HEK293 (cell line): ENCODE results near the gene MGA.
A peak's percentile ranks its signal among the peaks of the same experiment; 100 is the strongest.

Source experiments
- AEBP2 ChIP-seq: fragments of 450-650 bp; formaldehyde crosslinking; IDR thresholded peaks from 2 replicates; pipeline ENCODE4 v1.5.1; 2016; ENCODE audit warnings: missing biosample characterization, missing genetic modification characterization, borderline replicate concordance
- GLI4 ChIP-seq: fragments of 450-650 bp; formaldehyde crosslinking; IDR thresholded peaks from 2 replicates; pipeline ENCODE4 v1.5.1; 2016; ENCODE audit warnings: missing biosample characterization, missing genetic modification characterization
- GLIS1 ChIP-seq: fragments of 450-650 bp; formaldehyde crosslinking; IDR thresholded peaks from 2 replicates; pipeline ENCODE4 v1.5.1; 2016; ENCODE audit warnings: missing biosample characterization, missing genetic modification characterization
- HOXD13 ChIP-seq: sonication (generic); formaldehyde crosslinking; IDR thresholded peaks from 2 replicates; pipeline ENCODE4 v1.8.0; 2022; ENCODE audit warnings: missing genetic modification reagents, borderline replicate concordance
- KLF1 ChIP-seq: fragments of 450-650 bp; formaldehyde crosslinking; IDR thresholded peaks from 2 replicates; pipeline ENCODE4 v1.5.1; 2016; ENCODE audit warnings: missing biosample characterization, missing genetic modification characterization
- KLF9 ChIP-seq: fragments of 450-650 bp; formaldehyde crosslinking; IDR thresholded peaks from 2 replicates; pipeline ENCODE4 v1.5.1; 2016; ENCODE audit warnings: missing biosample characterization, missing genetic modification characterization, low read depth
- PATZ1 ChIP-seq: fragments of 450-650 bp; formaldehyde crosslinking; IDR thresholded peaks from 2 replicates; pipeline ENCODE4 v1.5.1; 2016; ENCODE audit warnings: missing biosample characterization, missing genetic modification characterization
- PBX3 ChIP-seq: sonication (generic); formaldehyde crosslinking; IDR thresholded peaks from 2 replicates; pipeline ENCODE4 v1.8.1; 2022; ENCODE audit warnings: mild to moderate bottlenecking, moderate library complexity, missing genetic modification reagents
- PRDM4 ChIP-seq: fragments of 450-650 bp; formaldehyde crosslinking; IDR thresholded peaks from 2 replicates; pipeline ENCODE4 v1.5.1; 2017; ENCODE audit warnings: missing biosample characterization, missing genetic modification characterization
- SETDB1 ChIP-seq: IDR thresholded peaks from one replicate; pipeline ENCODE4 v1.6.1; 2017; ENCODE audit warnings: mild to moderate bottlenecking, low read length, moderate library complexity, mixed read lengths; ENCODE audit not compliant: insufficient read length
- SP7 ChIP-seq: fragments of 450-650 bp; formaldehyde crosslinking; IDR thresholded peaks from 2 replicates; pipeline ENCODE4 v1.5.1; 2016; ENCODE audit warnings: missing biosample characterization, missing genetic modification characterization
- ZBTB26 ChIP-seq: fragments of 450-650 bp; formaldehyde crosslinking; optimal IDR thresholded peaks from 2 replicates; pipeline ENCODE3; 2016; ENCODE audit warnings: missing biosample characterization, mild to moderate bottlenecking, missing genetic modification characterization
- ZFHX2 ChIP-seq: fragments of 450-650 bp; formaldehyde crosslinking; conservative IDR thresholded peaks from 2 replicates; pipeline ENCODE4 v1.5.1; 2016; ENCODE audit warnings: missing biosample characterization, missing genetic modification characterization
- ZFP69B ChIP-seq: fragments of 450-650 bp; formaldehyde crosslinking; IDR thresholded peaks from 2 replicates; pipeline ENCODE4 v1.5.1; 2016; ENCODE audit warnings: missing biosample characterization, missing genetic modification characterization
- ZIC2 ChIP-seq: fragments of 450-650 bp; formaldehyde crosslinking; IDR thresholded peaks from 2 replicates; pipeline ENCODE4 v1.5.1; 2016; ENCODE audit warnings: missing biosample characterization, missing genetic modification characterization
- ZNF19 ChIP-seq: fragments of 450-650 bp; formaldehyde crosslinking; IDR thresholded peaks from 2 replicates; pipeline ENCODE4; 2016; ENCODE audit warnings: missing biosample characterization, missing genetic modification characterization, low read depth
- ZNF2 ChIP-seq: fragments of 450-650 bp; formaldehyde crosslinking; IDR thresholded peaks from 2 replicates; pipeline ENCODE4 v1.5.1; 2016; ENCODE audit warnings: missing biosample characterization, missing genetic modification characterization
- ZNF335 ChIP-seq: fragments of 450-650 bp; formaldehyde crosslinking; conservative IDR thresholded peaks from 2 replicates; pipeline ENCODE4 v1.5.1; 2016; ENCODE audit warnings: missing biosample characterization, missing genetic modification characterization
- ZNF350 ChIP-seq: fragments of 450-650 bp; formaldehyde crosslinking; IDR thresholded peaks from 2 replicates; pipeline ENCODE4 v1.5.0; 2017; ENCODE audit warnings: missing biosample characterization, mild to moderate bottlenecking, missing genetic modification characterization
- ZNF48 ChIP-seq: fragments of 450-650 bp; formaldehyde crosslinking; IDR thresholded peaks from 2 replicates; pipeline ENCODE4 v1.5.1; 2016; ENCODE audit warnings: missing biosample characterization, missing genetic modification characterization
- ZNF558 ChIP-seq: fragments of 450-650 bp; formaldehyde crosslinking; IDR thresholded peaks from 2 replicates; pipeline ENCODE4 v1.5.1; 2016; ENCODE audit warnings: missing biosample characterization, missing genetic modification characterization
- ZNF600 ChIP-seq: fragments of 450-650 bp; formaldehyde crosslinking; IDR thresholded peaks from 2 replicates; pipeline ENCODE4 v1.5.1; 2016; ENCODE audit warnings: missing biosample characterization, missing genetic modification characterization
- ZNF629 ChIP-seq: fragments of 450-650 bp; formaldehyde crosslinking; IDR thresholded peaks from 2 replicates; pipeline ENCODE4 v1.5.1; 2017; ENCODE audit warnings: missing biosample characterization, missing genetic modification characterization
- ZNF645 ChIP-seq: fragments of 450-650 bp; formaldehyde crosslinking; IDR thresholded peaks from 2 replicates; pipeline ENCODE4; 2016; ENCODE audit warnings: missing biosample characterization, missing genetic modification characterization
- ZNF660 ChIP-seq: fragments of 450-650 bp; IDR thresholded peaks from 2 replicates; pipeline ENCODE4 v1.5.1; 2018; ENCODE audit warnings: missing biosample characterization, mild to moderate bottlenecking, missing genetic modification characterization
- ZNF664 ChIP-seq: fragments of 450-650 bp; formaldehyde crosslinking; IDR thresholded peaks from 2 replicates; pipeline ENCODE4 v1.5.1; 2016; ENCODE audit warnings: missing biosample characterization, missing genetic modification characterization
- ZNF707 ChIP-seq: fragments of 450-650 bp; formaldehyde crosslinking; IDR thresholded peaks from 2 replicates; pipeline ENCODE4 v1.5.1; 2016; ENCODE audit warnings: missing biosample characterization, missing genetic modification characterization
- ZNF76 ChIP-seq: fragments of 450-650 bp; formaldehyde crosslinking; IDR thresholded peaks from 2 replicates; pipeline ENCODE4; 2016; ENCODE audit warnings: low read depth, missing biosample characterization, missing genetic modification characterization, borderline replicate concordance
- ZNF777 ChIP-seq: fragments of 450-650 bp; formaldehyde crosslinking; IDR thresholded peaks from 2 replicates; pipeline ENCODE4 v1.5.1; 2017; ENCODE audit warnings: missing biosample characterization, missing genetic modification characterization, borderline replicate concordance
- ZSCAN30 ChIP-seq: fragments of 450-650 bp; IDR thresholded peaks from 2 replicates; pipeline ENCODE4 v1.5.1; 2018; ENCODE audit warnings: missing biosample characterization, mild to moderate bottlenecking, missing genetic modification characterization, moderate library complexity

Gene MGA

GRCh38 chr15:41621200-41622193, 38.7 kb upstream of the MGA start (continued):
- TF ChIP-seq AEBP2 (0 out of 2 replicates have a peak, but pooled peaks have one; percentile 6), ZIC2 (tag by site-specific recombination) (peak; percentile 73), ZBTB26 (peak; percentile 78), ZNF48 (tag by site-specific recombination) (no peak), ZSCAN30 (tag by site-specific recombination) (peak; percentile 82), ZNF76 (tag by site-specific recombination) (peak; percentile 97), ZNF335 (tag by site-specific recombination) (peak; percentile 87), ZNF664 (tag by site-specific recombination) (no peak), ZFP69B (tag by site-specific recombination) (peak; percentile 70; the same call in 1 of the 2 replicates), ZNF645 (no peak), ZNF707 (tag by site-specific recombination) (no peak), KLF9 (tag by site-specific recombination) (peak; percentile 95), SETDB1 (peak; percentile 70), SP7 (tag by site-specific recombination) (peak; percentile 47), ZNF600 (peak; percentile 43), ZNF350 (no peak), ZNF777 (tag by site-specific recombination) (peak; percentile 74; the same call in 1 of the 2 replicates), HOXD13 (peak; percentile 74; the same call in 1 of the 2 replicates), ZNF2 (tag by site-specific recombination) (peak; percentile 8; the same call in 1 of the 2 replicates), KLF1 (tag by site-specific recombination) (peak; percentile 51), ZFHX2 (peak; percentile 88), GLI4 (no peak), ZNF629 (peak; percentile 55; the same call in 1 of the 2 replicates), PRDM4 (tag by site-specific recombination) (no peak), GLIS1 (tag by site-specific recombination) (peak; percentile 73; the same call in 1 of the 2 replicates), PBX3 (no peak), ZNF19 (no peak), PATZ1 (tag by site-specific recombination) (peak; percentile 93), ZNF660 (tag by site-specific recombination) (peak; percentile 33; the same call in 1 of the 2 replicates), ZNF558 (tag by site-specific recombination) (no peak)
